ENCODE measurements around the gene SND1.

DNA sequence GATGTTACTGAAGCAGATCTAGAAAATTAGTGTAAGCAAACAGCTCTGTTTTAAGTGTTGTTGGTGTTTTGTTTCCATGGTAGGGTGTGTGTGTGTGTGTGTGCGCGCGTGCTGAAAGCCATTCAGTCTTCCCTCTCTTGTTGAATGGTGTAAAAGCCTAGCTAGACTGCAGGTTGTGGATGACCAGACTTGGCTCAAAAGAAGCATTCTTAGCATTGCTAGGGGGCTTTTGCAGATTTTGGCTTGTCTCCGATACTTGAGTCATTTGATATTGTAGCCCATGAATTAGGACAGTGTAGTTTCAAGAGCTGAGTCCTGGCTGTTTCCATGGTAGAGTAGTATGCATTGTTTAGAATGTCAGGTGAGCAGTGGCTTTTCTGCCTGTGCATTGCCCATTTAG is 99.1 kb downstream of the SND1 start:
- TF ChIP-seq CTCF (IDR thresholded peaks at IDR 0.05) (no peak), POLR2A (IDR thresholded peaks at IDR 0.05) (no peak)

Measured in right lobe of liver (tissue), 4 donors.